ENCODE measurements around the gene GSTA1. TPM values are rescaled to one million over a fixed set of nuclear protein-coding genes. Genes with fewer than 3 reads are reported as not detected.
"Not testable (repeated sequence)": the region's sequence is repeated elsewhere in the genome, so short reads cannot be mapped to it uniquely, and the experiment has no call there.

The GSTA1 gene
- total RNA-seq, 1 donor from 2014 or later = not detected

GRCh38 chr6:52826513-52826912 lies 22.9 kb upstream of the GSTA1 start:
- H3K9me3 ChIP-seq (replicated peaks) = peaks cover 14% of the 10 kb centered on the region
- H3K27ac ChIP-seq (replicated peaks) = no peak overlapping the region
- peaks cover 7% of the 10 kb centered on the region for H3K27me3 ChIP-seq (ENCODE audit: low read depth)
- H3K4me3 ChIP-seq = no peak overlapping the region
- H3K36me3 ChIP-seq = no peaks in the 10 kb centered on the region
- DNase-seq = no peak
- intact Hi-C loops (cut with micrococcal nuclease) = loop anchor here (2.0 kb wide), 1 partner anchor 40 kb away; no protein-coding TSS in a partner anchor
- no peaks in the 10 kb centered on the region for H3K4me1 ChIP-seq
- TF ChIP-seq CTCF (IDR thresholded peaks at IDR 0.05; ENCODE audit: borderline replicate concordance) = no peak

GRCh38 chr6:52825900-52826459 lies 22.4 kb upstream of the GSTA1 start:
- H3K4me1 ChIP-seq; H3K27me3 ChIP-seq (ENCODE audit: low read depth); DNase-seq; H3K4me3 ChIP-seq; H3K27ac ChIP-seq (replicated peaks); H3K36me3 ChIP-seq: not testable (repeated sequence)
- intact Hi-C loops (cut with micrococcal nuclease) = loop anchor here (2.0 kb wide), 1 partner anchor 39 kb away; no protein-coding TSS in a partner anchor
- H3K9me3 ChIP-seq (replicated peaks) = peaks cover 17% of the 10 kb centered on the region

- H3K4me3 ChIP-seq; H3K27ac ChIP-seq (replicated peaks); intact Hi-C loops (cut with micrococcal nuclease); H3K36me3 ChIP-seq; DNase-seq; H3K4me1 ChIP-seq; H3K27me3 ChIP-seq (ENCODE audit: low read depth): not testable (repeated sequence)
- H3K9me3 ChIP-seq (replicated peaks) = peaks cover 17% of the 10 kb centered on the region
Measured at GRCh38 chr6:52825270-52825793, 21.7 kb upstream of the GSTA1 start.

GRCh38 chr6:52821842-52822241 lies 18.2 kb upstream of the GSTA1 start:
- Histone ChIP-seq H3K4me1 (no peaks in the 10 kb centered on the region), H3K27ac (replicated peaks) (no peak overlapping the region), H3K4me3 (no peak overlapping the region), H3K9me3 (replicated peaks) (peaks cover 17% of the 10 kb centered on the region), H3K36me3 (no peaks in the 10 kb centered on the region), H3K27me3 (ENCODE audit: low read depth) (no peaks in the 10 kb centered on the region)
- DNase-seq = no peak
- intact Hi-C loops (cut with micrococcal nuclease) = no loop called here
- TF ChIP-seq CTCF (IDR thresholded peaks at IDR 0.05; ENCODE audit: borderline replicate concordance) = no peak

GRCh38 chr6:52820198-52820597 lies 16.6 kb upstream of the GSTA1 start:
- TF ChIP-seq CTCF (IDR thresholded peaks at IDR 0.05; ENCODE audit: borderline replicate concordance) = no peak
- Histone ChIP-seq H3K4me1 (no peaks in the 10 kb centered on the region), H3K36me3 (no peaks in the 10 kb centered on the region), H3K4me3 (no peak overlapping the region), H3K27ac (replicated peaks) (no peak overlapping the region), H3K27me3 (ENCODE audit: low read depth) (no peaks in the 10 kb centered on the region), H3K9me3 (replicated peaks) (peaks cover 17% of the 10 kb centered on the region)
- intact Hi-C loops (cut with micrococcal nuclease) = no loop called here
- DNase-seq = no peak

- Histone ChIP-seq H3K36me3 (no peaks in the 10 kb centered on the region), H3K4me1 (no peaks in the 10 kb centered on the region), H3K27ac (replicated peaks) (no peak overlapping the region), H3K4me3 (no peak overlapping the region), H3K9me3 (replicated peaks) (no peaks in the 10 kb centered on the region), H3K27me3 (ENCODE audit: low read depth) (no peaks in the 10 kb centered on the region)
- no peak for DNase-seq
- intact Hi-C loops (cut with micrococcal nuclease) = no loop called here
- TF ChIP-seq CTCF (IDR thresholded peaks at IDR 0.05; ENCODE audit: borderline replicate concordance) = peak; percentile 71
Measured at GRCh38 chr6:52815167-52816092, 11.8 kb upstream of the GSTA1 start.

GRCh38 chr6:52814545-52814944 lies 10.9 kb upstream of the GSTA1 start:
- H3K9me3 ChIP-seq (replicated peaks); intact Hi-C loops (cut with micrococcal nuclease): not testable (repeated sequence)

GRCh38 chr6:52809777-52810176 lies 6.2 kb upstream of the GSTA1 start:
- DNase-seq; H3K36me3 ChIP-seq; intact Hi-C loops (cut with micrococcal nuclease); H3K27me3 ChIP-seq (ENCODE audit: low read depth); H3K9me3 ChIP-seq (replicated peaks); H3K27ac ChIP-seq (replicated peaks); H3K4me3 ChIP-seq; H3K4me1 ChIP-seq: not testable (repeated sequence)

More at GRCh38 chr6:52814545-52814944, 10.9 kb upstream of the GSTA1 start:
- DNase-seq; H3K4me1 ChIP-seq; H3K4me3 ChIP-seq; H3K27me3 ChIP-seq (ENCODE audit: low read depth); H3K36me3 ChIP-seq; H3K27ac ChIP-seq (replicated peaks): not testable (repeated sequence)
